ENCODE data around the gene GLIS1. TPM values are rescaled to one million over a fixed set of nuclear protein-coding genes. Genes with fewer than 3 reads are reported as not detected.

Gene GLIS1
- polyA plus RNA-seq, 1 donor (not counting 4 experiments of a cell fraction or from before 2014, with no cell fraction given), result not detected

DNA sequence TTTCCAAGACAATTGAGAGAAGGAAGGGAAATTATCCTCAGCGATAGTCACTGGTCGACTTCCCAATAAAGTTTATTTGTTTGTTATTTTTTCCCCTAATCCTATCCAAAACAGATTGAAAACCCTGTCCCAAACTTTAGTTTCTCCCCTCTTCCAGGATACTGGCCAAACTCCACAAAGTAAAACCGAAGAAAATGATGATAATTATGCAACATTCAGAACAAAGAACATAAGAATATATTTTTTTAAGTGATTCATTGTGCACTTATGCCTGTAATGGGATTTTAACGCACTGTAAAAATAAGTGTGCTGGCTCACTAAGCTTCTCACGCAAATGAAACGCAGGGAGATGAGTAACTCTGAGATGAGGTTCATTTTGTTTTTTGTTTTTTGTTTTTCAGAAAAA is 6.0 kb downstream of the GLIS1 start:
- dilution Hi-C loops (cut with MboI; ENCODE audit: extremely low pct_ligation_motif_present, low sequenced_read_pairs), result no loop called here
- no peaks in the 10 kb centered on the region for H3K9me1 ChIP-seq (ENCODE audit: control insufficient read depth, extremely low read depth, insufficient read depth, low read length)
- H3K79me2 ChIP-seq (ENCODE audit: control insufficient read depth, insufficient read depth, low read length), result no peaks in the 10 kb centered on the region
- peaks cover 44% of the 10 kb centered on the region for H3K27me3 ChIP-seq (ENCODE audit: control insufficient read depth, extremely low read depth, insufficient read depth, low read length)
- peaks cover under 1% of the 10 kb centered on the region for H3K4me1 ChIP-seq (ENCODE audit: control insufficient read depth, extremely low read depth, insufficient read depth, low read length)
- H3K9ac ChIP-seq (ENCODE audit: control insufficient read depth, extremely low read depth, insufficient read depth, low read length), result no peak overlapping the region
- H3K36me3 ChIP-seq (ENCODE audit: control insufficient read depth in 2 of 2, extremely low read depth in 1 of 2, insufficient read depth in 2 of 2, low read length in 2 of 2), result no peaks in the 10 kb centered on the region
- no peak for DNase-seq (ENCODE audit: low read depth, low spot score)
- H3K4me3 ChIP-seq (ENCODE audit: control insufficient read depth in 2 of 3, extremely low read depth in 1 of 3, insufficient read depth in 2 of 3, low read depth in 1 of 3, low read length in 3 of 3), result no peak overlapping the region
- no peaks in the 10 kb centered on the region for H4K20me1 ChIP-seq (ENCODE audit: control insufficient read depth, extremely low read depth, insufficient read depth, low read length)
- no peak for FAIRE-seq
- no peaks in the 10 kb centered on the region for H3K9me3 ChIP-seq (ENCODE audit: control insufficient read depth, low read depth, low read length)
- no peak overlapping the region for H3K4me2 ChIP-seq (ENCODE audit: control insufficient read depth, extremely low read depth, insufficient read depth, low read depth, low read length)
- H3K27ac ChIP-seq (ENCODE audit: control insufficient read depth, insufficient read depth, low read length), result no peak overlapping the region
- no peak overlapping the region for H2AFZ ChIP-seq (ENCODE audit: control insufficient read depth, low read length)
- TF ChIP-seq, protein P1, sequence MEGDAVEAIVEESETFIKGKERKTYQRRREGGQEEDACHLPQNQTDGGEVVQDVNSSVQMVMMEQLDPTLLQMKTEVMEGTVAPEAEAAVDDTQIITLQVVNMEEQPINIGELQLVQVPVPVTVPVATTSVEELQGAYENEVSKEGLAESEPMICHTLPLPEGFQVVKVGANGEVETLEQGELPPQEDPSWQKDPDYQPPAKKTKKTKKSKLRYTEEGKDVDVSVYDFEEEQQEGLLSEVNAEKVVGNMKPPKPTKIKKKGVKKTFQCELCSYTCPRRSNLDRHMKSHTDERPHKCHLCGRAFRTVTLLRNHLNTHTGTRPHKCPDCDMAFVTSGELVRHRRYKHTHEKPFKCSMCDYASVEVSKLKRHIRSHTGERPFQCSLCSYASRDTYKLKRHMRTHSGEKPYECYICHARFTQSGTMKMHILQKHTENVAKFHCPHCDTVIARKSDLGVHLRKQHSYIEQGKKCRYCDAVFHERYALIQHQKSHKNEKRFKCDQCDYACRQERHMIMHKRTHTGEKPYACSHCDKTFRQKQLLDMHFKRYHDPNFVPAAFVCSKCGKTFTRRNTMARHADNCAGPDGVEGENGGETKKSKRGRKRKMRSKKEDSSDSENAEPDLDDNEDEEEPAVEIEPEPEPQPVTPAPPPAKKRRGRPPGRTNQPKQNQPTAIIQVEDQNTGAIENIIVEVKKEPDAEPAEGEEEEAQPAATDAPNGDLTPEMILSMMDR (optimal IDR thresholded peaks at IDR 0.05 in 1 of 3, IDR thresholded peaks at IDR 0.05 in 1 of 3, conservative IDR thresholded peaks at IDR 0.05 in 1 of 3; ENCODE audit: extremely low read depth in 1 of 3, insufficient read depth in 2 of 3, low read length in 3 of 3), result no peak
- no peak for TF ChIP-seq EZH2 (IDR thresholded peaks at IDR 0.05; ENCODE audit: low read length)

DNA sequence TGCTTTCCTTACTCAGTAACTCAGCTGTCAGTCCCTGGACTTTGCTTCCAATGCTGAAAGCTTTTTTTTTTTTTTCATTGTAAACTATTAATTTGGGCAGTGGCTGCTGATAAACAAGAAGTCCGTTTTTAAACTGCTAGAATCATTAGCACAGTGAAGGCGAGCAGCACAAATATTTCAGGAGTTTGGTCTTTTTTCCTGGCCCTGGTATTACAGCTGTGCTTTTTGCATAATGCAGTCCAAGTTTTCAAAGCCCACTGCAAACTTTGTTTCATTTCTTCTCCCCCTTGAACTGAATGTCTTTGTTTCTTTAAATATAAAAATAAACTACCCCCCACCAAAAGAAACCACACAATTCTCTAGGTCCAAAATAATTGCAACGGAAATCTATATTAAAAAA is 6.6 kb downstream of the GLIS1 start:
- H3K4me1 ChIP-seq (ENCODE audit: control insufficient read depth, extremely low read depth, insufficient read depth, low read length), result no peaks in the 10 kb centered on the region
- no peak overlapping the region for H3K4me3 ChIP-seq (ENCODE audit: control insufficient read depth in 2 of 3, extremely low read depth in 1 of 3, insufficient read depth in 2 of 3, low read depth in 1 of 3, low read length in 3 of 3)
- no peaks in the 10 kb centered on the region for H3K79me2 ChIP-seq (ENCODE audit: control insufficient read depth, insufficient read depth, low read length)
- no peaks in the 10 kb centered on the region for H4K20me1 ChIP-seq (ENCODE audit: control insufficient read depth, extremely low read depth, insufficient read depth, low read length)
- H3K9me1 ChIP-seq (ENCODE audit: control insufficient read depth, extremely low read depth, insufficient read depth, low read length), result no peaks in the 10 kb centered on the region
- DNase-seq (ENCODE audit: low read depth, low spot score) (no peak), FAIRE-seq (no peak)
- peaks cover 39% of the 10 kb centered on the region for H3K27me3 ChIP-seq (ENCODE audit: control insufficient read depth, extremely low read depth, insufficient read depth, low read length)
- dilution Hi-C loops (cut with MboI; ENCODE audit: extremely low pct_ligation_motif_present, low sequenced_read_pairs), result no loop called here
- H3K9me3 ChIP-seq (ENCODE audit: control insufficient read depth, low read depth, low read length), result no peaks in the 10 kb centered on the region
- no peak overlapping the region for H3K4me2 ChIP-seq (ENCODE audit: control insufficient read depth, extremely low read depth, insufficient read depth, low read depth, low read length)
- H3K36me3 ChIP-seq (ENCODE audit: control insufficient read depth in 2 of 2, extremely low read depth in 1 of 2, insufficient read depth in 2 of 2, low read length in 2 of 2), result no peaks in the 10 kb centered on the region
- no peak overlapping the region for H2AFZ ChIP-seq (ENCODE audit: control insufficient read depth, low read length)
- TF ChIP-seq, protein P1 (optimal IDR thresholded peaks at IDR 0.05 in 1 of 3, IDR thresholded peaks at IDR 0.05 in 1 of 3, conservative IDR thresholded peaks at IDR 0.05 in 1 of 3; ENCODE audit: extremely low read depth in 1 of 3, insufficient read depth in 2 of 3, low read length in 3 of 3), result no peak
- H3K9ac ChIP-seq (ENCODE audit: control insufficient read depth, extremely low read depth, insufficient read depth, low read length), result no peak overlapping the region
- no peak overlapping the region for H3K27ac ChIP-seq (ENCODE audit: control insufficient read depth, insufficient read depth, low read length)

Data from keratinocyte (primary cell).